Neutrophil (primary cell): ENCODE results near the gene MGST1.

ENCODE experiments used
- H3K27ac ChIP-seq: fragments of 200-600 bp; sonication (generic); 2 replicates; pipeline ENCODE4 v1.5.1; 2016; ENCODE audit warnings: mild to moderate bottlenecking, moderate library complexity
- H3K27me3 ChIP-seq: fragments of 200-600 bp; sonication (generic); 2 replicates; pipeline ENCODE4 v1.6.0; 2016; ENCODE audit warnings: mild to moderate bottlenecking
- H3K36me3 ChIP-seq: fragments of 200-600 bp; sonication (generic); 2 replicates; pipeline ENCODE4 v1.5.1; 2017
- H3K4me1 ChIP-seq, 2 experiments: fragments of 200-600 bp in 1 of 2; sonication (generic) in 1 of 2; 1 replicate in 1 of 2; 2 replicates in 1 of 2; pipeline versions ENCODE4 v1.5.1 to v1.6.1; 2013 to 2016; ENCODE audit warnings: low read depth in 1 of 2, low read length in 1 of 2, mild to moderate bottlenecking in 1 of 2, moderate library complexity in 1 of 2; ENCODE audit not compliant: control insufficient read depth in 1 of 2, insufficient read depth in 1 of 2
- H3K4me3 ChIP-seq, 2 experiments: fragments of 200-600 bp in 1 of 2; sonication (generic) in 1 of 2; 1 replicate in 1 of 2; 2 replicates in 1 of 2; pipeline ENCODE4 v1.5.1; 2013 to 2016; ENCODE audit warnings: low read depth in 1 of 2, low read length in 1 of 2, mild to moderate bottlenecking in 1 of 2, moderate library complexity in 1 of 2
- H3K9me3 ChIP-seq: fragments of 200-600 bp; sonication (generic); 2 replicates; pipeline ENCODE4 v1.5.1; 2016
- CTCF ChIP-seq: fragments of 200-600 bp; sonication (generic); IDR thresholded peaks from 2 replicates; pipeline ENCODE4 v1.5.1; 2016; ENCODE audit warnings: antibody characterized with exemption

The MGST1 gene

GRCh38 chr12:16307856-16308475 is 39.5 kb upstream of the MGST1 start:
- H3K27ac ChIP-seq = peak overlapping the region; percentile 26
- H3K36me3 ChIP-seq = no peaks in the 10 kb centered on the region
- H3K9me3 ChIP-seq = peaks cover 17% of the 10 kb centered on the region
- H3K4me1 ChIP-seq = peaks cover 11 to 13% of the 10 kb centered on the region in 2 experiments
- H3K4me3 ChIP-seq = no peak overlapping the region
- no peaks in the 10 kb centered on the region for H3K27me3 ChIP-seq
- no peak for TF ChIP-seq CTCF

DNA sequence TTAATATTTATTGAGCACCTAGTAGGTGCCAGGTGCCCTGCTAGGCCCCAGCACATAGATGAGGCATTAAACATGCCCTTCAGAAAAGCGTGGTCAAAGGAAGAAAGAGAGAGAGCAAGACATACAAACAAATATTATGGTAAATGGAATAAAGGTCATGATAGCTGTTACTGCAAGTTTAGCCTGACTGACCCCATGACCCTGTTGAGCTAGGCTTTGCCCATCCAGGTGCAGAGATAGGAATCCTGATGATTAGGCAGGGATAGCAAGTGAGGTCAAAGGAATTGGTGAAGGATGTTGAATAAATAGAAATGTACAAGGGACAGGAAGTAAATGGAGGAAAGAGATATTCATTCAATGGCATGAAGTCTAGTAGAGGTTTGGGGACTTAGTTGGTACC is 36.5 kb upstream of the MGST1 start:
- H3K27me3 ChIP-seq = no peaks in the 10 kb centered on the region
- TF ChIP-seq CTCF = no peak
- H3K4me3 ChIP-seq = no peak overlapping the region

DNA sequence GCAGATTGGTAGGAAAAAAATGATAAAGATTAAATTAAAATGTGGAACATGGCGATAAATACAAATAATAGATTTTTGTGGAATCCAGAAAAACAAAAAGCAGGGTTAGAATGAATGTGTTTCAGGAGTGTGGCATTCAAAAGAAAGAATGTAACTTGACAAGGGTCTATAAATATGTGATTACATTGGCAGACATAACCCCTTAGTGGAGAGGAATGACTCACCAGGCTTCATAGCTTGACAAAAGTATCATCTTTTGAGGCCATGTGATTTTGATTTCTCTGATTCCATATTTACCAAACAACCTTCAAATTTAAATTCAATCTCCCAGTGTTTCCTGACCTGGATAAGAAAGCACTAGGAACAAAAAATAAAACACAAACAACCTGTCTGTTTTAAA is 24.4 kb upstream of the MGST1 start:
- Histone ChIP-seq H3K27ac (no peak overlapping the region), H3K4me1 (no peaks in the 10 kb centered on the region)
- TF ChIP-seq CTCF = no peak

More for the DNA sequence above, 36.5 kb upstream of the MGST1 start:
- Histone ChIP-seq H3K36me3 (no peaks in the 10 kb centered on the region), H3K27ac (no peak overlapping the region), H3K9me3 (peaks cover 17% of the 10 kb centered on the region), H3K4me1 (peaks cover 11 to 13% of the 10 kb centered on the region in 2 experiments)

DNA sequence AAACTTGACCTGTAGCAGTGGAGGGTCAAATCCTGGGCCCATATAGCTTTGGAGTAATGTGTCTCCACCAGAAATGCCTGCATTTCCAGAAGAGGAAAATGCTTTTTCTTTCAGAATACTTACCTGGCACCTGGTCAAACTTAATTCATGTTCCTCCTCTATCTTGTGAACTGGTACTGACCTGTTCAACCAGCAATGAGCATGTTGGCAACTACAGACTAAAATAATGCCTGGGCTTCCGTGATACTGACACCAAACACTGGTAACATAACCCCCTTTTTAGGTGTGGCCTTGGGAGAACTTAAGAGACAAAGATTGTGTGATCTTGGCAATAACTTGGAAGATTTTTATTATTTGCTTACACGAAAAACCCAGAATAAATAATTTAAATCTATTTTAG is 23.8 kb upstream of the MGST1 start:
- H3K27me3 ChIP-seq = no peaks in the 10 kb centered on the region
- peaks cover 7% of the 10 kb centered on the region for H3K9me3 ChIP-seq
- no peak for TF ChIP-seq CTCF
- H3K36me3 ChIP-seq = no peaks in the 10 kb centered on the region
- H3K4me1 ChIP-seq = peaks cover 3 to 5% of the 10 kb centered on the region in 2 experiments
- no peak overlapping the region for H3K27ac ChIP-seq
- H3K4me3 ChIP-seq = no peak overlapping the region

More for the DNA sequence above, 24.4 kb upstream of the MGST1 start:
- Histone ChIP-seq H3K36me3 (no peaks in the 10 kb centered on the region), H3K9me3 (peaks cover 3% of the 10 kb centered on the region), H3K4me3 (no peak overlapping the region), H3K27me3 (no peaks in the 10 kb centered on the region)

GRCh38 chr12:16324272-16324671 is 23.2 kb upstream of the MGST1 start:
- peaks cover 7% of the 10 kb centered on the region for H3K9me3 ChIP-seq
- H3K27me3 ChIP-seq = no peaks in the 10 kb centered on the region
- no peak overlapping the region for H3K27ac ChIP-seq
- no peaks in the 10 kb centered on the region for H3K36me3 ChIP-seq
- H3K4me1 ChIP-seq = peaks cover 9 to 11% of the 10 kb centered on the region in 2 experiments
- TF ChIP-seq CTCF = no peak
- H3K4me3 ChIP-seq = no peak overlapping the region
